ENCODE data around the gene RPS25. TPM values are rescaled to one million over a fixed set of nuclear protein-coding genes. Genes with fewer than 3 reads are reported as not detected.

Gene RPS25
- total RNA-seq, 6 experiments from 2014 or later: 326 to 822 (median 376) TPM

DNA sequence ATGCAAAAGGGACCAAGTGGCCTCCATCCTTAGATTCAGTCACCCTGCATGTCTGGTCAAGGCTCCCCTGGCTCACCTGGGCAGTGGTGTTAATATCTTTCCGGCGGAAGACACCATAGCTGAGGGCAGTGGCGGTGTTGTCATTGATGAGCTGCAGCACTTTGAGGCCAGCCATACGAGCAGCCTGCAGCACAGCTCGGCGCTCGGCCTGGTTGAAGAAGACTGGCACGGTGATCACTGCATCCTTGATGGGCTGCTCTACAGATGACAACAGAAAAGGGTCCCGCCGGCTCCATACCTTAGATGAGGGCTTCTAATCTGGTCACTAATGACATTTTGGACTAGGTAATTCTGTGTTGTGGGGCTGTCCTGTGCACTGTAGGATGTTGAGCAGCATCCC lies 36.3 kb upstream of the RPS25 start:
- Histone ChIP-seq H3K4me3 (no peak overlapping the region), H3K27me3 (no peaks in the 10 kb centered on the region), H3K27ac (no peak overlapping the region), H3K4me1 (peaks cover 0 to 19% (median 3%) of the 10 kb centered on the region in 4 donors), H3K36me3 (peaks cover 12 to 57% (median 40%) of the 10 kb centered on the region in 4 donors), H3K9me3 (no peaks in the 10 kb centered on the region)
- TF ChIP-seq, protein P1, sequence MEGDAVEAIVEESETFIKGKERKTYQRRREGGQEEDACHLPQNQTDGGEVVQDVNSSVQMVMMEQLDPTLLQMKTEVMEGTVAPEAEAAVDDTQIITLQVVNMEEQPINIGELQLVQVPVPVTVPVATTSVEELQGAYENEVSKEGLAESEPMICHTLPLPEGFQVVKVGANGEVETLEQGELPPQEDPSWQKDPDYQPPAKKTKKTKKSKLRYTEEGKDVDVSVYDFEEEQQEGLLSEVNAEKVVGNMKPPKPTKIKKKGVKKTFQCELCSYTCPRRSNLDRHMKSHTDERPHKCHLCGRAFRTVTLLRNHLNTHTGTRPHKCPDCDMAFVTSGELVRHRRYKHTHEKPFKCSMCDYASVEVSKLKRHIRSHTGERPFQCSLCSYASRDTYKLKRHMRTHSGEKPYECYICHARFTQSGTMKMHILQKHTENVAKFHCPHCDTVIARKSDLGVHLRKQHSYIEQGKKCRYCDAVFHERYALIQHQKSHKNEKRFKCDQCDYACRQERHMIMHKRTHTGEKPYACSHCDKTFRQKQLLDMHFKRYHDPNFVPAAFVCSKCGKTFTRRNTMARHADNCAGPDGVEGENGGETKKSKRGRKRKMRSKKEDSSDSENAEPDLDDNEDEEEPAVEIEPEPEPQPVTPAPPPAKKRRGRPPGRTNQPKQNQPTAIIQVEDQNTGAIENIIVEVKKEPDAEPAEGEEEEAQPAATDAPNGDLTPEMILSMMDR (IDR thresholded peaks at IDR 0.05): no peak
- no peak for TF ChIP-seq POLR2A (IDR thresholded peaks at IDR 0.05)
- 70% methylated on average over 2 of the region's 10 CpGs for WGBS (ENCODE audit: insufficient coverage, low coverage, low lambda C conversion rate, missing lambda C conversion rate)
- intact Hi-C loops (cut with DNase I): no loop called here
- no peak for ATAC-seq
- DNase-seq: no peak

DNA sequence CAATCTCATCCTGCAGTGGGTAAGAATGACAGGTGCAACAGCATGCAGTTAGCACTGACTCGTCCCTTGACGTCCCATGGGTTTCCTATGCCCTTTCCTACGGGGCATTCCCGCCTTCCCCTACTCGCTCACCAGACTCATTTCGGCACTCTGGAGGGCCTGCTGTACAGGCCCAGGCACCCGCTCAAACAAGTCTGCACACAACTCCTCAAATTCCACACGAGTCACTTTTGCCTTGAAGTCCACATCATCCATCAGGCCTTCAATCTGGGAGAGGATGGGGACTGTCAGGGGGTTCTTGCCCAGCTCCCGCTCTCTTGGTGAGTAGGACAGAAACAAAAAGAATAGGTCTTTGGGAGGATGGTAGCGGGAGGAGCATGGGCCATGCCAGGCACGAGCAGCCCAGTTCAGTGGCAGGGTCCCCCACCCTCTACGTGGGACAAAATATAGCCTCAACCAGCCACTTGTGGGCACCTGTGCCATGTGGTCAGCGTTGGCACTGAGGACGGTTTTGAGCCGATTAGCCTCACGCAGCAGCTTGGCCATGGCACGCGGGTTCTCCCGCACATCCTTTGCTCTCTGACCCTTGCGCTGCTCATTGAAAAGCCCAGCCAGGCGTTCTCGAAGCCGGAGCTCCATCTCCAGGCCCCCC lies 34.1 kb upstream of the RPS25 start:
- DNase-seq (no peak), ATAC-seq (no peak)
- Histone ChIP-seq H3K27me3 (no peaks in the 10 kb centered on the region), H3K27ac (no peak overlapping the region), H3K36me3 (peaks cover 21 to 79% (median 54%) of the 10 kb centered on the region in 4 donors), H3K9me3 (no peaks in the 10 kb centered on the region), H3K4me3 (no peak overlapping the region), H3K4me1 (peaks cover 0 to 12% (median 0%) of the 10 kb centered on the region in 4 donors)
- intact Hi-C loops (cut with DNase I): no loop called here
- TF ChIP-seq, protein P1 (IDR thresholded peaks at IDR 0.05): no peak
- TF ChIP-seq POLR2A (IDR thresholded peaks at IDR 0.05): no peak
- WGBS (ENCODE audit: insufficient coverage, low coverage, low lambda C conversion rate, missing lambda C conversion rate): 95% methylated on average over 18 of the region's 23 CpGs

DNA sequence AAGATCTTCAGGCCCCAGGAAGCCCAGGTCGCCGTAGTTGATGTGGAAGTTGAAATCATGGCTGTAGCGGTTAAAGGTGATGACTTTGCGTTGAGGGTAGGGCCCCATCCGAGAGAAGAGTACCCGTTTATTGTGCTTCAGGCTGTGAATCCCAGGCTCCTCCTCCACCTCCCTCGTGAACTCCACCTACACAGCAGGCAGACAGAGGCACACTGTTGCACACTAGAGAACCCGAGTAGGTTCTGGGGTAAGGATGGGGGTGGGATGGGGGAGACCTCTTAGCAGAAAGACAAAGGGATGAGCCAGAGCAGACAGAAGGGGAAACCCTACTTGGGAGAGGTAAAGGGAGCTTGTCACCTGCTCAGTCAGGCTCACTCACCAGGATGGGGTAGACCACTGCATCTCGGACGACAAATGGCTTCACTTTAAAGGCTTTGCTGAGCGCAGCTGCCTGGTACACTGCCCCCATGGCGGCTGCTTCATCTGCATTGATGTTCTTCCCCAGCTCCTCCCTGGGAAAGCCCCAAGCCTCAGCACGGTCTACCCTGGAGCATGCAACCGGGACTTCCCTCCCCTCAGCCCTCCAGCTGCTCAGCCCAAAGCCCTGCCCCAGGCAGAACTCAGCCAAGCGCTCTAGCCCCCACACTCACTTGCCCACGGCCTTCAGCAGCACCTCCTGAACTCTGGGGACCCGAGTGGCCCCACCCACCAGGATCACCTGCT lies 33.5 kb upstream of the RPS25 start:
- Histone ChIP-seq H3K27me3 (no peaks in the 10 kb centered on the region), H3K9me3 (no peaks in the 10 kb centered on the region), H3K27ac (no peak overlapping the region), H3K4me1 (peaks cover 0 to 12% (median 0%) of the 10 kb centered on the region in 4 donors), H3K4me3 (no peak overlapping the region), H3K36me3 (peaks cover 21 to 86% (median 57%) of the 10 kb centered on the region in 4 donors)
- intact Hi-C loops (cut with DNase I): no loop called here
- TF ChIP-seq POLR2A (IDR thresholded peaks at IDR 0.05): no peak
- TF ChIP-seq, protein P1 (IDR thresholded peaks at IDR 0.05): no peak
- WGBS (ENCODE audit: insufficient coverage, low coverage, low lambda C conversion rate, missing lambda C conversion rate): 86% methylated on average over 12 of the region's 17 CpGs
- DNase-seq (no peak), ATAC-seq (no peak)

DNA sequence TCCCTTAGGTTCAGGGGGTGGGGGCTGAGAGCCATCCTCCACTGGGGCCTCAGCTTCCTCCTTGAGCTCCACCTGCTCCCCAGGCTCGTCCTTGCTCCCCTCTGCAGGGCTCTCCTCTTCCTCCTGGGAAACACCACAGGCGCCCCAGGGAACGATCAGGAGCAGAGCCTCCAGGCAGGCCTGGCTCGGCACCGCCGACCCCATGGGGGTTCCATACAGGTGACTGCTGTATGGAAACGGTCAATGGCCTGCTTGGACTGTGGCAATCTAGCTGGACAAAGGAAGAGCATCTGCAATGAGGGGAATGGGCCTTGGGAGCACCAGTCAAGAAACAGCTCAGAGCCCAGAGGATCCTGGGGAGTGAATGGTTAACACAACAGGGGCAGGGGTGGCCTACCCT lies 30.9 kb upstream of the RPS25 start:
- no peaks in the 10 kb centered on the region for H3K4me1 ChIP-seq
- TF ChIP-seq, protein P1 (IDR thresholded peaks at IDR 0.05): no peak
- no peak for TF ChIP-seq POLR2A (IDR thresholded peaks at IDR 0.05)
- no peaks in the 10 kb centered on the region for H3K27me3 ChIP-seq
- 100% methylated on average over 1 of the region's 7 CpGs for WGBS (ENCODE audit: insufficient coverage, low coverage, low lambda C conversion rate, missing lambda C conversion rate)
- ATAC-seq (no peak), DNase-seq (no peak)
- intact Hi-C loops (cut with DNase I): no loop called here
- H3K36me3 ChIP-seq: peaks cover 14 to 93% (median 59%) of the 10 kb centered on the region in 4 donors
- no peak overlapping the region for H3K4me3 ChIP-seq
- H3K27ac ChIP-seq: no peak overlapping the region
- no peaks in the 10 kb centered on the region for H3K9me3 ChIP-seq

Measured in right lobe of liver (tissue), 6 donors.